GM10266 (cell line): ENCODE measurements around the gene RXFP3.

Source experiments
- DNase-seq: peaks from one replicate; pipeline ENCODE4 v3.0.0; 2012; ENCODE audit errors: extremely low spot score
- TF ChIP-seq, protein P1 (sequence below): IDR thresholded peaks from 2 replicates; pipeline ENCODE4 v1.5.1; 2012; ENCODE audit warnings: mild to moderate bottlenecking, low read depth; ENCODE audit not compliant: control insufficient read depth, insufficient read depth; ENCODE audit errors: missing control alignments

RXFP3 gene, protein sequence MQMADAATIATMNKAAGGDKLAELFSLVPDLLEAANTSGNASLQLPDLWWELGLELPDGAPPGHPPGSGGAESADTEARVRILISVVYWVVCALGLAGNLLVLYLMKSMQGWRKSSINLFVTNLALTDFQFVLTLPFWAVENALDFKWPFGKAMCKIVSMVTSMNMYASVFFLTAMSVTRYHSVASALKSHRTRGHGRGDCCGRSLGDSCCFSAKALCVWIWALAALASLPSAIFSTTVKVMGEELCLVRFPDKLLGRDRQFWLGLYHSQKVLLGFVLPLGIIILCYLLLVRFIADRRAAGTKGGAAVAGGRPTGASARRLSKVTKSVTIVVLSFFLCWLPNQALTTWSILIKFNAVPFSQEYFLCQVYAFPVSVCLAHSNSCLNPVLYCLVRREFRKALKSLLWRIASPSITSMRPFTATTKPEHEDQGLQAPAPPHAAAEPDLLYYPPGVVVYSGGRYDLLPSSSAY

DNA sequence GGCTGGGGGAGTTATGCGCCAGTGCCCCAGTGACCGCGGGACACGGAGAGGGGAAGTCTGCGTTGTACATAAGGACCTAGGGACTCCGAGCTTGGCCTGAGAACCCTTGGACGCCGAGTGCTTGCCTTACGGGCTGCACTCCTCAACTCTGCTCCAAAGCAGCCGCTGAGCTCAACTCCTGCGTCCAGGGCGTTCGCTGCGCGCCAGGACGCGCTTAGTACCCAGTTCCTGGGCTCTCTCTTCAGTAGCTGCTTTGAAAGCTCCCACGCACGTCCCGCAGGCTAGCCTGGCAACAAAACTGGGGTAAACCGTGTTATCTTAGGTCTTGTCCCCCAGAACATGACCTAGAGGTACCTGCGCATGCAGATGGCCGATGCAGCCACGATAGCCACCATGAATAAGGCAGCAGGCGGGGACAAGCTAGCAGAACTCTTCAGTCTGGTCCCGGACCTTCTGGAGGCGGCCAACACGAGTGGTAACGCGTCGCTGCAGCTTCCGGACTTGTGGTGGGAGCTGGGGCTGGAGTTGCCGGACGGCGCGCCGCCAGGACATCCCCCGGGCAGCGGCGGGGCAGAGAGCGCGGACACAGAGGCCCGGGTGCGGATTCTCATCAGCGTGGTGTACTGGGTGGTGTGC, at the start of gene RXFP3:
Gene RXFP3 (plus strand): TSS at position 6 of the 636 bp plus-strand sequence. CDS start 355 bp downstream, at position 361.
- DNase-seq, result peak; percentile 40
- TF ChIP-seq, protein P1, sequence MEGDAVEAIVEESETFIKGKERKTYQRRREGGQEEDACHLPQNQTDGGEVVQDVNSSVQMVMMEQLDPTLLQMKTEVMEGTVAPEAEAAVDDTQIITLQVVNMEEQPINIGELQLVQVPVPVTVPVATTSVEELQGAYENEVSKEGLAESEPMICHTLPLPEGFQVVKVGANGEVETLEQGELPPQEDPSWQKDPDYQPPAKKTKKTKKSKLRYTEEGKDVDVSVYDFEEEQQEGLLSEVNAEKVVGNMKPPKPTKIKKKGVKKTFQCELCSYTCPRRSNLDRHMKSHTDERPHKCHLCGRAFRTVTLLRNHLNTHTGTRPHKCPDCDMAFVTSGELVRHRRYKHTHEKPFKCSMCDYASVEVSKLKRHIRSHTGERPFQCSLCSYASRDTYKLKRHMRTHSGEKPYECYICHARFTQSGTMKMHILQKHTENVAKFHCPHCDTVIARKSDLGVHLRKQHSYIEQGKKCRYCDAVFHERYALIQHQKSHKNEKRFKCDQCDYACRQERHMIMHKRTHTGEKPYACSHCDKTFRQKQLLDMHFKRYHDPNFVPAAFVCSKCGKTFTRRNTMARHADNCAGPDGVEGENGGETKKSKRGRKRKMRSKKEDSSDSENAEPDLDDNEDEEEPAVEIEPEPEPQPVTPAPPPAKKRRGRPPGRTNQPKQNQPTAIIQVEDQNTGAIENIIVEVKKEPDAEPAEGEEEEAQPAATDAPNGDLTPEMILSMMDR, result no peak

DNA sequence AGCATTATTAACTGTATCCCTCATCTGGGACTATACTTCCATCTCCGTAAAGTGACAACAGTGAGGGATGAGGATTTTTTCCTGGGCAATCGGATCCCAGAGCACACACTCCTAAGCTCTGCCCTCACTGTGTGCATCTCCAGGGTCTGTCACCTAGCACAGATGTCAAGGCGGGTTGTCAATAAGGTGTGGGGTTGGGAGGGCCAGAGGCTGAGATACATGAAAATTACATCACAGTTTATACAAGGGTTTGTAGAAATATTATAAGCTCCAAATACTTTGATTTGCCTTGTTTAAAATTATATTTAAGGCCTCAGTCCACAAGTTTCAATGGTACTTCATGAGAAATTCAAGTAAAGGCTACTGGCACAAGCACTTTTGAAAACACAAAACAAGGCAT, 48.9 kb upstream of the RXFP3 start:
- TF ChIP-seq, protein P1, result no peak
- no peak for DNase-seq

DNA sequence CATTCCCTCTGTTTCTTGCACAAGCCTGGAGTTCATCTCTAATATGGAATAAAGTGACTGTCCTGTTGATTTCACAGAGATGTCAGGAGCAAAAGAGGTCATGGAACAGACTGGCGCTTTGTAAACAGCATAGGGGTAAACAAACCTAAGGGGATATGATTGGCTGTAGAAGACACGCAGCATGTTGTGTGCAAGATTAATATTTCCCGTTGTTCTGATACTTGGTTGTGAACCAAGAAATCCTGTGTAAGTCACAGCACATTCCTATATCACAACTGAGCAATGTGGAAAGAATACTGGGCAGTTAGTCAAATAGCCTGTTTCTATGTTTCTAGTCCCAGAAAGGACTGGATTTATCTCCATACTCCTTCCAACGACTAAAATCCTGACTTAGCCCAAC, 47.6 kb upstream of the RXFP3 start:
- TF ChIP-seq, protein P1, result no peak
- no peak for DNase-seq

DNA sequence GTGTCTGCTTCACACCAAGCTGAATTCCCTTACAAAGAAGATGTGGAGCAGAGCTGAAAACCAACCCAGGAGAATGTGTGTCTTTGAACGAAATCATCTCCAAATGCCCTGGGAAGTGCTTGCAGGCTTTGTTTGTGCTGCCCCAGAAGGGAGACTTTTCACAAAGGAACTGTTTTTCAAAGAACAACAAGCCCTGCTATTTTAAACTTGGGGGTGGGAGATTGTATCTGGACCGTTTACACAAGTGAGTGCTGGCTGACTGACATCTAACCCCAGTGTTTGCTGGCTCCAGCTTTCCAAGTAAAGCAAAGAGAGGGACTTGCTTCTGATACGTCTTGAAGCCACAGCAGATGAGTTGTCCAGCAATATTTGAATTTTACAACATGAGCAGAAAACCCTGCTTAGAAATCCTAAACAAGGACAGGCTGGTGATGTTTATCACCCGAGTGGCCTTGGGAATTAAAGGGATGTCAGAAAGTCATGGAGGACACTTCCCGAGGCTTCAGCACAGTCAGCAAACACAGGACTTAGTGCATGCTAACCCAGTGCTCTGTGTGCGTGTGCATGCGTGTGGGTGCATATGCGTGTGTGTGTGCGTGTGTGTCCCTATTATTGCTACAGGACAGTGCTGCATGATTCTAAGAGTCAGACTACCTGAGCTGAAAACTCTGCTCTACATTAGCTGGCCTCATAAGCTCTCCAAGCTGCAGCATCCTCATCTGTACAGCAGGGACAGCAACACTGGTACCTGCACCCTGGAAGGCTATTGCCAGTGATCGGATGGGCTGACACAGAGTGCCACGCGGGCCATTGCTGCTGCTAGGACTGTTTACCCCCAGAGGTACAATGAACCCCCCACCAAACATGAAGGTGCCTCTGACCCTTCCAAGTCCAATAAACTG, 45.8 kb upstream of the RXFP3 start:
- TF ChIP-seq, protein P1, result no peak
- peak; percentile 44 for DNase-seq

DNA sequence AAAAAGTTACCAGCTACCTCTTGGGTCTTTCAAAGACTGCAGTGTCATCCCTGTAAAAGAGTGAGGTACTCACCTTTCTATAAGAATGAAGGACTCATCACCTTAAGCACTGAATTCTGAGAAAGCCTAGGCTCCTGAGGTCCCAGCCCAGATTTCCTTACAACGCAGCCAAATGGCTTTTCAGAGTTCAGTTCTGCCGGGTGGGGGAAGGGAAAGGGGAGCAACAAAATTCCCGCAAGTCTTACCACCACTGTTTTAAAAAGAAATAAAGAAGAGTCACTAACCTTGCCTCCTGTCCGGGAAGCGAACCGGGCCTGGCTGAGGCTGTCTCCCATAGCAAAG, 44.8 kb upstream of the RXFP3 start:
- TF ChIP-seq, protein P1, result no peak
- DNase-seq, result no peak

DNA sequence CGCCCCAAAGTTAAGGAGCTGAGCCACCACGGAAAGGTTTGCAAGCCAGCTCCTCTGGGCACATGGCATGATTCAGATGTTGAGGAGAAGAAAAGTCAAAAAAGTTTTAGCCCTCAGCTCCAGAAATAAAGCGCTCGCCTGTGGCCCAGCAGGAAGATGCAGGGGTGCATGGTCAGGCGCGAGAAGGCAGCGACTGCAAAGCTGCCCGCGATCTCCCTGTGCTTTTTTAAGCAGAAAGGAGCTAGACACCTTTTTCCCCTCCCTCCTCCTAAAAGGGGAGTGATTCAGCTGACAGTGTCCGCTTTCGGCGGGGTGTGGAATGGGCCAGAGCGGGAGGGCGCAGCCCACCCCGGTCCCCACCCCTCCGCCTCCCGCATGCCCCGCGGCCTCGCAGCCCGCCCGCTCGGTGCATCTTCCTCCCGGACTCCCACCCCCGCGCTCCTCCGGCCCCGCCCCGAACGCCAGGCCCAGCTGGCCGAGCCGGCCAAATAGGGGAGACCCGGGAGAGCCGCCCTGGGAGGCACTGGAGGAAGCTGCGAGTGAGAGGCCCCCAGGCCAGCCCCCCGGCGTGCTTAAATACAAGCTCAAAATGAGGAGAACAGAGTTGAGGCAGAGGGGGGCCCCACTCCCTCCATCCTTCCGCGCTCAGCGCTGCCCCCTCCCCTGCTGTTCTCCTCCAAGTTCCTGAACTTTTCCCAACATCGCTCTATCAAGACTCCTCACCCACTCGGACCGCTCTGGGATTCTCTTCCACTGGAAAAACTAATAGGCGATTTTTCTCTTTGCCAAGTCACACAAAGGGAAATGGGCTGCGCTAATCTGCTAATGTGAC, 44.2 kb upstream of the RXFP3 start, which contains the start of gene ADAMTS12:
Gene ADAMTS12 (minus strand): TSS at position 203 of the 832 bp plus-strand sequence. CDS start 134 bp downstream, at position 69.
- TF ChIP-seq, protein P1, result no peak
- peak; percentile 33 for DNase-seq
